HG03159 (cell line): Measurements from ENCODE around the gene IMMP2L.
"Not testable (repeated sequence)": the region's sequence is repeated elsewhere in the genome, so short reads cannot be mapped to it uniquely, and the experiment has no call there.

Experiments used
- ATAC-seq: cut with Tn5 transposase; IDR thresholded peaks from one replicate; pipeline ENCODE4 v1.9.1; 2021; ENCODE audit warnings: mild to moderate bottlenecking, moderate library complexity; ENCODE audit not compliant: unreplicated experiment

The IMMP2L gene

GRCh38 chr7:111473449-111474198 is 88.7 kb downstream of the IMMP2L start:
- ATAC-seq: no peak

GRCh38 chr7:111470998-111471397 is 91.3 kb downstream of the IMMP2L start:
- no peak for ATAC-seq

- not testable (repeated sequence) for ATAC-seq
These were observed 92.4 kb downstream of the IMMP2L start for GRCh38 chr7:111469894-111470293.

GRCh38 chr7:111465774-111466173 is 96.5 kb downstream of the IMMP2L start:
- ATAC-seq: not testable (repeated sequence)

- no peak for ATAC-seq
These were observed 101.6 kb downstream of the IMMP2L start for GRCh38 chr7:111460695-111461094.

GRCh38 chr7:111459757-111460280 is 102.5 kb downstream of the IMMP2L start:
- ATAC-seq: no peak

GRCh38 chr7:111459065-111459756 is 103.1 kb downstream of the IMMP2L start:
- no peak for ATAC-seq

GRCh38 chr7:111450705-111451104 is 111.6 kb downstream of the IMMP2L start:
- ATAC-seq: not testable (repeated sequence)

GRCh38 chr7:111447502-111447901 is 114.8 kb downstream of the IMMP2L start:
- not testable (repeated sequence) for ATAC-seq

- no peak for ATAC-seq
These were observed 122.3 kb downstream of the IMMP2L start for GRCh38 chr7:111439977-111440376.

- ATAC-seq: no peak
These were observed 123.7 kb downstream of the IMMP2L start for GRCh38 chr7:111438369-111439289.

- no peak for ATAC-seq
These were observed 124.6 kb downstream of the IMMP2L start for GRCh38 chr7:111437736-111438135.

- ATAC-seq: no peak
These were observed 125.7 kb downstream of the IMMP2L start for GRCh38 chr7:111436608-111437007.

GRCh38 chr7:111433426-111433825 is 128.9 kb downstream of the IMMP2L start:
- ATAC-seq: no peak

GRCh38 chr7:111429781-111430180 is 132.5 kb downstream of the IMMP2L start:
- no peak for ATAC-seq

- no peak for ATAC-seq
These were observed 137.5 kb downstream of the IMMP2L start for GRCh38 chr7:111424768-111425167.

GRCh38 chr7:111414374-111414773 is 147.9 kb downstream of the IMMP2L start:
- no peak for ATAC-seq

- ATAC-seq: no peak
These were observed 148.6 kb downstream of the IMMP2L start for GRCh38 chr7:111413739-111414138.

GRCh38 chr7:111410899-111411298 is 151.4 kb downstream of the IMMP2L start:
- ATAC-seq: no peak

GRCh38 chr7:111409714-111410422 is 152.4 kb downstream of the IMMP2L start:
- no peak for ATAC-seq
